Fibroblast of peridontal ligament (primary cell): ENCODE measurements around the gene AHNAK.
"Not testable (repeated sequence)": the region's sequence is repeated elsewhere in the genome, so short reads cannot be mapped to it uniquely, and the experiment has no call there.

Experiments used
- DNase-seq: peaks from one replicate; pipeline ENCODE4 v3.0.0-alpha.2; 2010; ENCODE audit errors: extremely low read depth

Gene AHNAK

GRCh38 chr11:62553080-62553838 is 6.7 kb upstream of the AHNAK start:
- peak; percentile 95 for DNase-seq

- DNase-seq, result peak; percentile 61
Measured at GRCh38 chr11:62552485-62553079, 6.0 kb upstream of the AHNAK start.

GRCh38 chr11:62550478-62550877 is 3.9 kb upstream of the AHNAK start:
- DNase-seq, result not testable (repeated sequence)

- no peak for DNase-seq
Measured at GRCh38 chr11:62548545-62549335, 2.1 kb upstream of the AHNAK start.

GRCh38 chr11:62547691-62548281 is 1.2 kb upstream of the AHNAK start:
- DNase-seq, result no peak

GRCh38 chr11:62546929-62547625 is 471 bp upstream of the AHNAK start:
- peak; percentile 42 for DNase-seq

- peak; percentile 92 for DNase-seq
Measured at GRCh38 chr11:62545437-62546243, 966 bp downstream of the AHNAK start.

GRCh38 chr11:62544581-62545436 is 1.8 kb downstream of the AHNAK start:
- DNase-seq, result no peak

- no peak for DNase-seq
Measured at GRCh38 chr11:62543680-62544444, 2.7 kb downstream of the AHNAK start.

- DNase-seq, result peak; percentile 80
Measured at GRCh38 chr11:62542750-62543567, 3.6 kb downstream of the AHNAK start.

GRCh38 chr11:62542111-62542745 is 4.4 kb downstream of the AHNAK start:
- no peak for DNase-seq

- DNase-seq, result no peak
Measured at GRCh38 chr11:62540804-62541701, 5.6 kb downstream of the AHNAK start.

GRCh38 chr11:62539238-62539925 is 7.2 kb downstream of the AHNAK start:
- DNase-seq, result peak; percentile 84

- DNase-seq, result no peak
Measured at GRCh38 chr11:62538470-62539237, 8.0 kb downstream of the AHNAK start.

- no peak for DNase-seq
Measured at GRCh38 chr11:62536301-62536957, 10.2 kb downstream of the AHNAK start.
